GM19035 (cell line): ENCODE measurements around the gene SKIDA1.
A peak's percentile ranks its signal among the peaks of the same experiment; 100 is the strongest.

Source experiments
- ATAC-seq: cut with Tn5 transposase; IDR thresholded peaks from one replicate; pipeline ENCODE4 v1.9.1; 2021; ENCODE audit not compliant: unreplicated experiment

Gene SKIDA1

GRCh38 chr10:21502348-21502740, 23.1 kb downstream of the SKIDA1 start:
- ATAC-seq: no peak

DNA sequence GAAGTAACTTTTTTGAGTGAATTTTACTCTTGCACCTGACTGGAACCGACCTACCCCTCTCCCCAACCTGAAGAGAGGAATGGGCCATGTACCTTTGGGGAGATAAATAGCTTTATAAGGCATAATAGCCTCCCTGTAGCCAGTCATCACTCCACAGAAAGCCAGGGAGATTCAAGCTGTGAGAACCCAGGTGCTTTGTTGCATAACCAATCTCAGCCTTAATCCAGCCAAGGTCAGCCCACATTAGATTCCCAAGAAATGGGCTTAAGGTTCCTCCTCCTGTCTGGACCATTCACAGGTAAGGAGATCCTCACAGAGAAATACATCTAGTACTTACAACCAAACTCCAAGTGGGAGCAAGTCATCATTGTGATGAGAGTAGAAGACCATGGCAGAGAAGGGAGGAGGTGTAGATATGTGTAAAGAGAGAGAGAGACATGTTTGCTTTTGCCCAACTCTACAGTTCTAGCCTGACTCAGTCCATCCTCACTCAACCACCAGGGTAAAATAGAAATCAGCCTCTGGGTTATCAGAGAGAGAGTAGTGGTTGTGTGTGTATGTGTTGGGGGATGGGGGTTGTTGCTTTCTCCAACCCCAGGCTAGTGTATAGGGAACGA, 23.6 kb downstream of the SKIDA1 start:
- ATAC-seq: no peak

GRCh38 chr10:21501091-21501490, 24.4 kb downstream of the SKIDA1 start:
- no peak for ATAC-seq

- ATAC-seq: no peak
These were observed 24.9 kb downstream of the SKIDA1 start for GRCh38 chr10:21500578-21500910.

DNA sequence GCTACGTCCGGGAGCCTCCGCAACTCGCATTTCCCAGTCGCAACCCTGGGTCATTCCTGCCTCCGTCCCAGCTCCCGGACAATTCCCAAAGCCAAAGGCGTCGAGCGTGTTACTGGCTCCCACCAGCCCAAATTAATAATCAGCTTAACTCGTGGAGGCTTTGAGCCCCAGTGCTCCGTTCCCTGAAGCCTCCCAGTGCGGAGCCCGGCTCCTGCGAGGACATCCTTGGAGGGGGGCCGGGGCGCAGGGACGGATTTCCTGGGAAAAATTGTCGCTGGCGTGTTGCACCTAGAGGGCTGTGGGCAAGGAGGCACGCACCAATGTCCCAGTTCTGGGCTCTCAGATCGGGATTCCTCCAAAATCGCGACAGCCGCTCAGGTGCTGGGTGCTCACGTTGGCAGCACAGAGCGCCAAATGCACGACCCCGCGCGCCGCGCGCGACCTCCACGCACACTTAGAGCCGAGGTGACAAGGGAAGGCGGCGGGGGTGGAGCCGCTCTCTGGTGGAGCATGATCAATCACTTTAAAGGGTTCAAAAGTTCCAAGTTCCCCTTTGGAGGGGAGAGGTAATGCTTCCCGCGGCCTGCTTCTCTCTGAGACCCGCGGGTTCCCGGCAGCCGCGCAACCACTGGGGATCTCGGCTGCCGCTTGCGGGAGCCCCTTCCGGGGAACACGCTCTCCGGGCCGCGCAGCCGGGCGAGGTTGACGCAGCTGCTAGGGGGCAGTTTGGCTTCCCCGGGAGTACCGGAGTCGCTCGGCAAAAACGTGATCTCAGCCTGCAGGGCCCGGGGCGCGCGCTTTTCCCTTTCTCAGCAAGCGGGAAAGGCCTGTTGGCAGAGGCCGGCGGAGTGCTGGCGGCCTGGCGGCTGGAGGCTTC, 25.5 kb downstream of the SKIDA1 start:
- no peak for ATAC-seq

DNA sequence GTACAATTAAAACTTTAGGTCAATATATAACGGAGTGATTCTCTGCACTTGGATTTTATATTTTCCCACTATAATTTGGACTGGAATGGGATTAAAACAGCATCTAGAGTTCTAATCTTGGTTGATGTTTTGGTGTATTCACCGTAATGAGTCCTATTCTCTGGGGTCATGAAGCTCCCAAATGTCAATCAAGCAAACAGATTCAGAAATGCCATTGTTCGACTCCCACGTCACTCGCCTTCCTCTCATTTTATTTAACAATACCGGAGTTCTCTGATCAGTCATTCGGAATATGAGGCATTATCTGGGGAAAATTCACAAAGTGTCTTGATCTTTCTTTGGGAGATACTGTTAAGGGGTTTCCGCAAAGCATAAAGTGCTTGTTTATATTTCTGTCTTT, 26.5 kb downstream of the SKIDA1 start:
- no peak for ATAC-seq

DNA sequence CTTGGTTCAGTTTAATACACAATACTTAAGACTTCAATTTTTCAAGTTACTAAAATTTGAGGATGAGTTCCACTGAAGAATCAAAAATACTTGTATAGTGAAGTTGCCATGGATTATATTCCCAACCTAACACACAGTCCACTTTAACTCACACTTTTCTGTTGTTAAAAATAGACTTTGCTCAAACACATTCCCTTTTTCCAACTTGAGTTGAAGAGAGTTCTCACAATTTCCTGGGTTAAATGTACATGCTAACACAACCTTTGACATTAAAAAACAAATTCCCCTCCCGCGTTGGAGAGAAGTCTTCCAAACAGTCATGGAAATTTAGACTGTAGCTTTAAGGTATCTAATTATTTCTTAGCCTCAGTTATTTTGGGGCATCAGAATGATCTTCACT, 27.1 kb downstream of the SKIDA1 start:
- no peak for ATAC-seq

DNA sequence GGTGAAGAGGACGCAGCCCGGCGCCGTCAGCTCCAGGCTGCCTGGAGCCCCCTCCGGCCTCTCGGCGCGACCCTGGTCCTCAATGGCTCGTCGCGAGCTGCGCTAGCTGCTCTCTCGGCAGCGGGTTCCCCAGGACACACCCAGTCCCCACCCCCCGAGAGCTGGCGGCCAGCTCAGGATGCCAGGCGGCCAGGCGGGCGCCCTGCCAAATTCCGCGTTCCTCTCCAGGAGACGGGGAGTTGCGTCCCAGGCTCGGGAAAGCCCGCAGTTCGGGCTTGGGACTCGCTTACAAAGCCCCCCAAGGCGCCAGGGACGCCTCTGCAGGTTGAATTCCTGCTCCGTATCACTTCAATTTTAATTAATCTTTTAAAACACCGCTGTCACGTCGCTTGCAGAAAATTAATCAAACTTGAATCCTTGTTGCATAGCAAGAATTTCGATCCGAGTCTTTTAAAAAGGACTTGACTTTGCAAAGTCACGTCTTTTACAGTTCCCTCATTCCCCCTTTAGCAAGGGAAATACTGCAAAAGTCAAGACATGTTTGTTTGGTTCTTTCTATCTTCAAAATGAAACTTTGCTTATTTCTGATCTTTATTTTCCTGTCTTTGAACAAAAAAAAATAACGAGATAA, 28.2 kb downstream of the SKIDA1 start:
- ATAC-seq: no peak

- ATAC-seq: peak; percentile 51
These were observed 28.9 kb downstream of the SKIDA1 start for GRCh38 chr10:21496343-21497176.

GRCh38 chr10:21495752-21496342, 29.6 kb downstream of the SKIDA1 start:
- peak; percentile 81 for ATAC-seq

GRCh38 chr10:21495002-21495751, 30.3 kb downstream of the SKIDA1 start:
- ATAC-seq: no peak

GRCh38 chr10:21494191-21495001, 31.1 kb downstream of the SKIDA1 start:
- no peak for ATAC-seq

GRCh38 chr10:21493784-21494183, 31.7 kb downstream of the SKIDA1 start:
- no peak for ATAC-seq

DNA sequence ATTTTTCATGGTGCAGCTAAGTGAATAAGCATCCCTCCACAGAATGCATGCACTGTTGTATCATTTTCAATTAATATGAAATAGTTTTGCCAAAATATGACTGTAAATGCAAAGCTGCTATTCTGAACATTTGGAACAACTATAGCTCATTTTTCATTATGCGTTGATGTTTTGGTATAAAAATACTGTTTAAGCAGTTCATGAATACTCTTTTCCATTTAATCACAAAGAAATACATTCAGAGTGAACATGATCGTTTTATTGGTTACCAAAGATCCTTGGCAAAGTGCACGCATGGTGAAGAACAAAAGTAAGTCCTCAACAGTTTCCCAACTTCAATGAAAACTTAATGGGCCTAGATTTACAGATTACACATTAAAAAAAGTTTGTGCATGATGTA, 33.1 kb downstream of the SKIDA1 start:
- no peak for ATAC-seq

- no peak for ATAC-seq
These were observed 34.8 kb downstream of the SKIDA1 start for GRCh38 chr10:21490711-21491105.

DNA sequence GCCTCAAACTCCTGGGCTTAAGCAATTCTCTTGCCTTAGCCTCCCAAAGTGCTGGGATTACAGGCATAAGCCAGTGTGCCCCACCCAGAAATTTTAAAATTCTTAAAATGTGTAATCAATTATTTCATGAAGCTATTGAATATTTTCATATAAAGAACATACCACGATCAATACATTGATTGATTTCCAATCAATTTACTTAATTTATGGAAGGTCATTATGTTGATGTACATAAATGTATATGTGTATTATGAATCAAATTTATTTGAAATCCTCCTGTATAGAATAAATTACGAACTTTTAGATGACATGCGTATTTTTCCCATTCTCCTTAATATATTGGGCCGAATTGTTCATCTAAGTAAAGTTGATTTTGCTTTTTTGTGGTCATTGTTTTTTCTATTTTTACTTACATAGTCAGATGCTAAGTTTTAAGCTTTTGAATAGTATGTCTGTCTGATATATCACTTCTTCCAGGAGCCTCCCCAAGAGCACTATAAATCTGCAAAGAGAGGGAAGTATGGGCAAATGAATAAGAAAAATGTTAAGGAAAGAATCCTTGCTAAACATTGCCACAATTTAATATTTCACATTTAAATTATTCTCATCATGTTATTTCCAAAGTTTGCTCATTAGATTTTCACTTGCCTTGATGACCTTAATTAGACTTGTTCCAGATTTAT, 35.3 kb downstream of the SKIDA1 start:
- ATAC-seq: no peak

- ATAC-seq: no peak
These were observed 36.5 kb downstream of the SKIDA1 start for GRCh38 chr10:21488957-21489446.

GRCh38 chr10:21488246-21488956, 37.1 kb downstream of the SKIDA1 start:
- no peak for ATAC-seq
